GM18520 (cell line): Measurements from ENCODE around the gene ROBO1.

ENCODE experiments used
- ATAC-seq: cut with Tn5 transposase; IDR thresholded peaks from one replicate; pipeline ENCODE4 v1.9.1; 2021; ENCODE audit not compliant: unreplicated experiment

ROBO1 gene

DNA sequence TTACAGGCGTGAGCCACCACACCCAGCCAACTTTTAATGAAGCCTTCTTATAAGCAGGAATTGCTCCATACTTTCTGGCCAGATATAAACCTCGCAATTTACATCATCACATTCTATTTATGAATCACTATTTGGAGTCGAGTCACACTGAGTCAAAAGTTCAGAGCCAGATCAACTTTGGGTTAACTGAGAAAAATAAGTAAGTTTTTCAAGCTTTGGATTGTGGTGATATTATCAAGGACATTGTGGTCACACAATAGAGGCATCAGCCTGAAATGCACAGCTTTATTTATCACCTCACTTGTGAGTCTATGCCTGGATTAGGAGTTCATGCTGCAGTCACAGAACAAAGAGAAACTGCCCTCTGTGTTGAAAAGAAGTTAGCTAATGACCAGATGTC is 1163.5 kb downstream of the ROBO1 start:
- no peak for ATAC-seq

DNA sequence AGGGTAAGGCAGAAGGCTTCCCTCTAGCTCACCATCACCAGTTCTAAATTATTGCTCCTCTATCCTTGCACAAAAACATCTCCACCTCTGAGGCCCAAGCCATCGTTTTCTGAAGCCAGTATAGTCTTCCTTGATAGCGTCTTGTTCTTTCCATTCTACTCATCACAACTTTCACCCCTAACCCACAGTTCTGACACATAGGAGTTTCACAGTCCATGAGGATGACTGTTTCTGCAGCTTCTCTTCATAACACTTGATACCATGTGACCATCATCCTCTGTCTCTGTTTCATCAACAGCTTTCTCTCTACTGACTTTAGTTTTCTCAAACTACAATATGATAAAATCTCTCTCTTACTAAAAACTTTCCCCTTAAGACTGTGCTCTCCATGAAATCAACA is 1166.5 kb downstream of the ROBO1 start:
- ATAC-seq, result no peak

DNA sequence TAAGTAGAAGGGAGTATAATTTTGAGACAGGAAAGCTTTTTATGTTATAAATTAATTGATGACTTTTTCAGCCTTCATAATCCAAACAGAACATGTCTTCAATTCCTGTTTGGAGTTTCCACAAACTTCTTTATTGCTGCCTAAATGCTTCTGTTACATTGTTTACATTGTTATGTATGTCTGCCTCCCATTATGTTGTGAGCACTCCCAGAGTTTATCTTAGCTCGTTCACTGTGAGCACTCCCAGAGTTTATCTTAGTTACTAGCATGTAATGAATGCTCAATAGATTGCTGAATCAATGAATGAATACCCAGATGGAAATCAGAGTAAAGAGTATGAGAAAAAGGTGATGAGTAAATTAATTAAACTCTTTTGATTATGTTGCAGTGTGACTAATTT is 1178.0 kb downstream of the ROBO1 start:
- no peak for ATAC-seq

DNA sequence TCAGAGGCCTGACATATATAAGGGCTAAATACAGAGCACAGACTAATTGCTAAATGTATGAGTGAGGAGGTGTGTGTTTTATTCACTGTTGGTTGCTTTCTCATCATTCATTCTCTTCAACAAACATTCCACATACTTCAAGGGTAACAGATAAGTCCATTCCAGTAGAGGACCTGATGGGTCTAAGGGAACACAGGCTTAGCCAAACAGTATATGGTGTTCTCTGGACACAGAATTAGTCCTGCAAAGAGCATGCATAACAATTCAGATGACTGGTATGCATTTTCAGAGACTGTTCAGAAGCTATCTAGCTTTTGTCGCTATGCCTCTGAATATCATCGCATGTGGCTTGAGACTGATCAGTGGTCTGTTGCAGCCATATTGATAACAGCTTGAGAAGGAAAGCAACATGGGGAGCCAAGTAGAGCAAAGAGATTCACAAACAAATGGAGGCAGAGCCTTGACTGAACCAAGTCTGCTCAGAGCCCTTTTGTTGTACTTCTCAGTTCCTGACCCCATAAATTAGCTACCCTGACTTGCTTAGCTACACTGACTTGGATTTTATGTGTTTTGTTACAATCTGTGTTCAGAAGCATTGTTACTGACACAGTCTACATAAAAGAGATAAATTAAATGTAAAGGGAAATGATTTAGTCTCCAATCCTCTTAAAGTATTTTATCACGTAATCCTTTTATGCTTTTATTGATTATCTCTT is 1178.7 kb downstream of the ROBO1 start:
- no peak for ATAC-seq

DNA sequence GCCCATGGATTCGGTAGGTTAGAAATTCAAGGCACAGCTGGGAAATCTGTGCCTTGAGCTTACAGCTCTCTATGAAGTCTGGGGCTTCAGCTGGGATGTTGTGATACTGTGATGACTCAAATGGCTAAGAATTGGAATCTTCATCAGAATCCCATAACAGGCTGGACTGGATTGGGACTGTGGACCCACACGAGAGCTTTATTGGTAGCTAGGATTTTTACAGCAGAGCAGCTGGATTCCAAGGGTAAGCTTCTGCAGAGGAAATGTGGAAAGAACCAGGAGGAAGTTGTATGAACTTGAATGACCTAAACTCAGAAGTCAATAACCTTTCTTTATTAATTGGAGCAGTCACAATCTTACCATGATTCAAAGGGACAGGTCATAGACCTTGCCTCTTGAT is 1187.1 kb downstream of the ROBO1 start:
- no peak for ATAC-seq

DNA sequence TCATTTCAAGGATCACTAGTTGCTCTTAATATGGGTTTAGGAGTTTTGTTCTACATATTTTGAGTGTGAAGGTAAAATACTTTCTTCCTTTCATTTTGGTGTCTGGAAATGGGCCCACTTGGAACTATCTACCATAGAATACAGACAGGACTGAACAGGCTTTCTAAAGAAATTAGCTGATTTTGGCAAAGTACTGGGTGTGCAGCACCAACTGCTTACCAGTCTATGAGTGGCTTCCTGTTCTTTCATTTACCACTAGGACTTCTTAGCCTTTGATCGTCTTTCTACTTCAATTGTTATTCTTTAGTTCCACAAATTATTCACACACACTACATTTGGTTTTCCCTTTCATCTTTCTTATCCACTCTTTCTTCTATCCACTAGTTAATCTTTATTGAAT is 1196.3 kb downstream of the ROBO1 start:
- no peak for ATAC-seq

DNA sequence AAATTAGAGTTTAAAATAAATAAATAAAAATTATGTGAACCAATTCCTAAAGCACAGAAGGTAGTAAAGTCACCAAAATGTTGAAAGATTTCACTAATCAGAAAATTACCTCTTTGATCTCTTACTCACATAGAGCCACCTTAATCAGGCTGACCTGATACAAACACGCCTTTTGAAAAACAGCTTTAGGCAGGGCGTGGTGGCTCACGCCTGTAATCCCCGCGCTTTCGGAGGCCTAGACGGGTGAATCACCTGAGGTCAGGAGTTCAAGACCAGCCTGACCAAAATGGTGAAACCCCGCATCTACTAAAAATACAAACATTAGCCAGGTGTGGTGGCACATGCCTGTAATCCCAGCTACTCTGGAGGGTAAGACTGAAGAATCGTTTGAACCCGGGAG is 1197.3 kb downstream of the ROBO1 start:
- ATAC-seq, result no peak

DNA sequence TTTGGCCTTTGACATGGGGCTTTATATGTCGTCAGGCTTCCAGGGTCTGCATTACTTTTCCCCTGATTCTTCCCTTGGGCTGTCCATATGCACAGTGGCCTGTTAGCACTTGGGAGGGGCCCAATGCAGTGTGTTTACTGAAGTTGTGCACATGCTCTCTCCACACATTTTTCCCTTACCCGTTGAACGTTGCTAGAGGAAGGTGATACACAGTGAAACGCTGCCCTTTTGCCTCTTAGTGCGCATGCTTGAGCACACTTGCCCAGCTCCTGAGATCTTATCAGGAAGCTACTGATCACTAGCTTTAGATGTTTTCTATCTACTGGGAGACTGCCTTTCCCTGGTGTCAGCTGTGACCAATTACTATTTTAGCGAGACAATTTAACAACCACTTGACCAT is 1198.0 kb downstream of the ROBO1 start:
- ATAC-seq, result no peak

DNA sequence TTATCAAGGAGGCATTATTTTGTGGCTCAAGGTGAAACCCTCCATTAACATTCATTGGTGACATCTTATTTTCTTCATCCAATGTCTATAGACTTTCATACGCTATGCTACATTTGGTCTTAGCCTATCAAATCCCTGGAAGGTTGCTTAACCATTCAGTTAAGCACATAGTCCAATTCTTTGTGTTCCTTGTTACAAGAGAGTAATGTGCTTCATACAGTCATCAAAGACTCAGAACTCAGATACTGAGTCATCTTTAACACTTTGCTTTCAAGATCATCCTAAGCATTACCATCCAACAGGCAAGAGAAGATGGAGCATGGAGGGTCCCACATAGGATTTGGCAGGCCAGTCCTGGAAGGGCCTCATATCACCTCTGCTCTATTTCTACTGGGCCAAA is 1202.1 kb downstream of the ROBO1 start:
- no peak for ATAC-seq

DNA sequence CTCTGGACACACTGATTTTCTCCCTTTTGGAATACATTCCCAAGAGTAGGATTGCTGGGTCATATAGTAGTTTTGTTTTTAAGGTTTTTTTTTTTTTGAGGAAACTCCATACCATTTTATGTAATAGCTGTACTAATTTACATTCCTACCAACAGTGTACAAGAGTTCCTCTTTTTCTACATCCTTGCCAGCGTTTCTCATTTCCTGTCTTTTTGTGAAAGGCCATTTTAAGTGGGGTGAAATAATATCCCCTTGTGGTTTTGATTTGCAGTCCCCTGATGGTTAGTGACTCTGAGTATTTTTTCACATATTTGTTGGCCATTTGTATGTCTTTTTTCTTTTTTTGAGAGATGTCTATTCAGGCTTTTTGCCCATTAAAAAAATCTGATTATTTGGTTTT is 1205.5 kb downstream of the ROBO1 start:
- ATAC-seq, result no peak
